Measurements from ENCODE around the gene ADRB2.

DNA sequence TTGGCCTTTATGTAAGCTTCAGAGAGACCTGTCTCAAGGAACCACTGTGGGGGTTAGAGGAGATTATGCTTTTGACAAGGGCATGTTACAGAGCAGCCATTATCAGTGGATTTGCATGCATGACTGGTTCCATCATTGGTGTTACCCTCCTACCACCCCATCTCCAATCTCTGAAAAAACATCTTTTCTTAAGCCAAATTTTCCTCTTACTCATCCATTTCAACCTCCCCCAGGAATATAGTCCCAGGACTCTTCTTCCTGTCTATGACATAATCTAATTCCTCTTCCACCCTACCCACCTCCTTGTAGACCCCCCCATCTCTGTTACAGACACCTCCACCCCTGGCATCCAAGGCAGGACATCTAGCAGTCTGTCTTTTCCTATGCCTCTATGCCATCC, 33.1 kb upstream of the ADRB2 start:
- no peak for TF ChIP-seq TCF7 (IDR thresholded peaks at IDR 0.05; ENCODE audit: borderline replicate concordance)
- TF ChIP-seq, protein P1, sequence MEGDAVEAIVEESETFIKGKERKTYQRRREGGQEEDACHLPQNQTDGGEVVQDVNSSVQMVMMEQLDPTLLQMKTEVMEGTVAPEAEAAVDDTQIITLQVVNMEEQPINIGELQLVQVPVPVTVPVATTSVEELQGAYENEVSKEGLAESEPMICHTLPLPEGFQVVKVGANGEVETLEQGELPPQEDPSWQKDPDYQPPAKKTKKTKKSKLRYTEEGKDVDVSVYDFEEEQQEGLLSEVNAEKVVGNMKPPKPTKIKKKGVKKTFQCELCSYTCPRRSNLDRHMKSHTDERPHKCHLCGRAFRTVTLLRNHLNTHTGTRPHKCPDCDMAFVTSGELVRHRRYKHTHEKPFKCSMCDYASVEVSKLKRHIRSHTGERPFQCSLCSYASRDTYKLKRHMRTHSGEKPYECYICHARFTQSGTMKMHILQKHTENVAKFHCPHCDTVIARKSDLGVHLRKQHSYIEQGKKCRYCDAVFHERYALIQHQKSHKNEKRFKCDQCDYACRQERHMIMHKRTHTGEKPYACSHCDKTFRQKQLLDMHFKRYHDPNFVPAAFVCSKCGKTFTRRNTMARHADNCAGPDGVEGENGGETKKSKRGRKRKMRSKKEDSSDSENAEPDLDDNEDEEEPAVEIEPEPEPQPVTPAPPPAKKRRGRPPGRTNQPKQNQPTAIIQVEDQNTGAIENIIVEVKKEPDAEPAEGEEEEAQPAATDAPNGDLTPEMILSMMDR (IDR thresholded peaks at IDR 0.05 in 2 of 3, conservative IDR thresholded peaks at IDR 0.05 in 1 of 3; ENCODE audit: control insufficient read depth in 2 of 3, extremely low read depth in 1 of 3, insufficient read depth in 1 of 3, low read depth in 3 of 3, low read length in 3 of 3): no peak
- TF ChIP-seq, protein P2, sequence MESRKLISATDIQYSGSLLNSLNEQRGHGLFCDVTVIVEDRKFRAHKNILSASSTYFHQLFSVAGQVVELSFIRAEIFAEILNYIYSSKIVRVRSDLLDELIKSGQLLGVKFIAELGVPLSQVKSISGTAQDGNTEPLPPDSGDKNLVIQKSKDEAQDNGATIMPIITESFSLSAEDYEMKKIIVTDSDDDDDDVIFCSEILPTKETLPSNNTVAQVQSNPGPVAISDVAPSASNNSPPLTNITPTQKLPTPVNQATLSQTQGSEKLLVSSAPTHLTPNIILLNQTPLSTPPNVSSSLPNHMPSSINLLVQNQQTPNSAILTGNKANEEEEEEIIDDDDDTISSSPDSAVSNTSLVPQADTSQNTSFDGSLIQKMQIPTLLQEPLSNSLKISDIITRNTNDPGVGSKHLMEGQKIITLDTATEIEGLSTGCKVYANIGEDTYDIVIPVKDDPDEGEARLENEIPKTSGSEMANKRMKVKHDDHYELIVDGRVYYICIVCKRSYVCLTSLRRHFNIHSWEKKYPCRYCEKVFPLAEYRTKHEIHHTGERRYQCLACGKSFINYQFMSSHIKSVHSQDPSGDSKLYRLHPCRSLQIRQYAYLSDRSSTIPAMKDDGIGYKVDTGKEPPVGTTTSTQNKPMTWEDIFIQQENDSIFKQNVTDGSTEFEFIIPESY (IDR thresholded peaks at IDR 0.05): no peak
- no peak for TF ChIP-seq SP1 (IDR thresholded peaks at IDR 0.05; ENCODE audit: low read depth, low read length)
- TF ChIP-seq EGR1 (IDR thresholded peaks at IDR 0.05; ENCODE audit: borderline replicate concordance in 1 of 2, low read depth in 2 of 2, low read length in 2 of 2): no peak
- TF ChIP-seq, protein P3, sequence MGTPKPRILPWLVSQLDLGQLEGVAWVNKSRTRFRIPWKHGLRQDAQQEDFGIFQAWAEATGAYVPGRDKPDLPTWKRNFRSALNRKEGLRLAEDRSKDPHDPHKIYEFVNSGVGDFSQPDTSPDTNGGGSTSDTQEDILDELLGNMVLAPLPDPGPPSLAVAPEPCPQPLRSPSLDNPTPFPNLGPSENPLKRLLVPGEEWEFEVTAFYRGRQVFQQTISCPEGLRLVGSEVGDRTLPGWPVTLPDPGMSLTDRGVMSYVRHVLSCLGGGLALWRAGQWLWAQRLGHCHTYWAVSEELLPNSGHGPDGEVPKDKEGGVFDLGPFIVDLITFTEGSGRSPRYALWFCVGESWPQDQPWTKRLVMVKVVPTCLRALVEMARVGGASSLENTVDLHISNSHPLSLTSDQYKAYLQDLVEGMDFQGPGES (IDR thresholded peaks at IDR 0.05): no peak
- no peak for TF ChIP-seq SIN3A (IDR thresholded peaks at IDR 0.05; ENCODE audit: low read depth, low read length)
- TF ChIP-seq SUZ12 (IDR thresholded peaks at IDR 0.05; ENCODE audit: unreplicated experiment): no peak
- no peak for TF ChIP-seq RAD21 (IDR thresholded peaks at IDR 0.05; ENCODE audit: insufficient read depth, low read depth, low read length)
- no peak for TF ChIP-seq YY1 (IDR thresholded peaks at IDR 0.05; ENCODE audit: low read depth, low read length)
- TF ChIP-seq, protein P4, sequence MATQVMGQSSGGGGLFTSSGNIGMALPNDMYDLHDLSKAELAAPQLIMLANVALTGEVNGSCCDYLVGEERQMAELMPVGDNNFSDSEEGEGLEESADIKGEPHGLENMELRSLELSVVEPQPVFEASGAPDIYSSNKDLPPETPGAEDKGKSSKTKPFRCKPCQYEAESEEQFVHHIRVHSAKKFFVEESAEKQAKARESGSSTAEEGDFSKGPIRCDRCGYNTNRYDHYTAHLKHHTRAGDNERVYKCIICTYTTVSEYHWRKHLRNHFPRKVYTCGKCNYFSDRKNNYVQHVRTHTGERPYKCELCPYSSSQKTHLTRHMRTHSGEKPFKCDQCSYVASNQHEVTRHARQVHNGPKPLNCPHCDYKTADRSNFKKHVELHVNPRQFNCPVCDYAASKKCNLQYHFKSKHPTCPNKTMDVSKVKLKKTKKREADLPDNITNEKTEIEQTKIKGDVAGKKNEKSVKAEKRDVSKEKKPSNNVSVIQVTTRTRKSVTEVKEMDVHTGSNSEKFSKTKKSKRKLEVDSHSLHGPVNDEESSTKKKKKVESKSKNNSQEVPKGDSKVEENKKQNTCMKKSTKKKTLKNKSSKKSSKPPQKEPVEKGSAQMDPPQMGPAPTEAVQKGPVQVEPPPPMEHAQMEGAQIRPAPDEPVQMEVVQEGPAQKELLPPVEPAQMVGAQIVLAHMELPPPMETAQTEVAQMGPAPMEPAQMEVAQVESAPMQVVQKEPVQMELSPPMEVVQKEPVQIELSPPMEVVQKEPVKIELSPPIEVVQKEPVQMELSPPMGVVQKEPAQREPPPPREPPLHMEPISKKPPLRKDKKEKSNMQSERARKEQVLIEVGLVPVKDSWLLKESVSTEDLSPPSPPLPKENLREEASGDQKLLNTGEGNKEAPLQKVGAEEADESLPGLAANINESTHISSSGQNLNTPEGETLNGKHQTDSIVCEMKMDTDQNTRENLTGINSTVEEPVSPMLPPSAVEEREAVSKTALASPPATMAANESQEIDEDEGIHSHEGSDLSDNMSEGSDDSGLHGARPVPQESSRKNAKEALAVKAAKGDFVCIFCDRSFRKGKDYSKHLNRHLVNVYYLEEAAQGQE (IDR thresholded peaks at IDR 0.05; ENCODE audit: low read depth, low read length): no peak

Measured in GM12878 (cell line).